NCI-H345 (cell line): Measurements from ENCODE around the gene CHN2.

Experiments
- DNase-seq: peaks from one replicate; lab custom pipeline; 2025; lab: John Stamatoyannopoulos, UW

Gene CHN2

DNA sequence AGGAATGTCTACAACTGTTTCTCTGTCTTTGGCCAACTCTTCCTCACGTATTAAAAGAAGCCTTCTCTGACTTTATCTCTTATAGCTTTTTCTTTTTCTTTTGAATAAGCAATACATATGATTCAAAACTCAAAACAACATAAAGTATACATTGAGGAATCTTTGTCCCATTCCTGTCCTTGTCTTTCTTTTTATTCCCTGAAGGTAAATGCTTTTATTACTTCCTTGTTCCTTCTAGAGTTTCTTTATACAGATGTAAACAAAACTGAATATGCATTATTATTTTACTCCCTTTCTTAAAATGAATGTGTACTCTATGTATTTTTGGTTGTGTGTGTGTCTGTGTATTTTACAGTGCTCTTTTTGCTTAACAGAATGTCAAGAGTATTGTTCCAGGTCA lies 170.1 kb downstream of the CHN2 start:
- DNase-seq: no peak

GRCh38 chr7:29365423-29365822 lies 170.8 kb downstream of the CHN2 start:
- no peak for DNase-seq

- DNase-seq: no peak
Observed at GRCh38 chr7:29367784-29368183, 173.2 kb downstream of the CHN2 start.

DNA sequence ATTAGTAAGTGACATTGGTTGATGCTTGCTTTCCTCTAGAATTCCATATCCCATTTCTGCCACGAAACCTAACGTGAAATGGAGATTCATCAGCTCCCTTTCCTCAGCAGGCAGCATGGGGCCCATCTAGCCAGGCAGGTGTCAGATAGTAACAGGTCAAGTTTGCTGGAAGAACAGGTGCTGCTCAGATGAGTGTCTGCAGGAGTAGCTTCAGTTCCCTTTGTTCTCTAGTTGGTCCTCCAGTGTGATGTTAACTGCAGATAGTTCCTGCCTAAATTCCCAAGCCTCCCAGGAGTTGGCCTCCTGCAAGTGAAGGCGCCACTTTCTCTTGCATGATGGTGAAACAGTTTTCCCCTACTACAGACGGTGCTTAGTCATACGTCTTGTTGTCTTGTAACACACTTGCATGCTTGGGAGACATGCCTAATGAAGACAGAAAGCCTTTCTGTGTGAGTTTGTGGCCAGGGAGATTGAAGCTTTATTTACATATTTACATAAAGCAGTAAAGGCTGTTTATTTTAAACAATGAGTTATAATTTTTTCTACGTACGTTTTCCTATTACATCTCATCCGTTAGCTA lies 175.4 kb downstream of the CHN2 start:
- DNase-seq: no peak

DNA sequence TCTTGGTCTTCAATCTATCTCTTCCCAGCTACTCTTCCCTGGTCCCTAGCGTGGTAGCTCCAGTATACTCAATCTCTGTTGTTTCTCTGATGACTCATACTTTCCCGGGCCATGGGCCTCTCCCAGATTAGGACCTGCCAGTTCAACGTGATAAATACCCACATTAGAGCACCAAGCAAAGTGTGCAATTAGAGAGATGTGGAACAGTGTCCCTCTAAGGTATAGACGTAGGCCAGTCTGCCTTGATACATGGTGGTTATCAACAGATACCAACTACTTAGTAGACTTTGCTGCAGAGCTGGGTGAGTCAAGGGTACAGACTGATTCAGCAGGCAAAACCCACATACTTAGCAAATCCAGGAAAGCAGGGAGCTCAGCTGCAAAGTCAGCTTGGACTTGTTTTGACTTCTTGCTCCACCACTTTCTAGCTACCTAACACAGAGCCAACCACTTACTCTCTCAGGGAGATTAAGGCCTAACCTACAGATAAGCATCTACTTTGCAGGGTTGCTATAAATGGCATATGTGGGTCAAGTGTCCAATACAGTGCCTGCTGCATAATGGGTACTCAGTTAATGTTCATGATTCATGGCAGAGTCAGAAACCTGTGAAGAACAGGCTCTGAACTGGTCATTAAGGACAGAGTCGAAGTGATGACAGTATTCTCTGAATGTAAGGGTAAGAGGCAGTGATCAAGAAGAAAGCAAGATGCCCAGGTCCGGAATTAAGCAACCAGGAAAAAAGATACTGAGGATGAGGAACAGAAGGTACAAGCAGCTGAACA lies 176.1 kb downstream of the CHN2 start:
- no peak for DNase-seq

DNA sequence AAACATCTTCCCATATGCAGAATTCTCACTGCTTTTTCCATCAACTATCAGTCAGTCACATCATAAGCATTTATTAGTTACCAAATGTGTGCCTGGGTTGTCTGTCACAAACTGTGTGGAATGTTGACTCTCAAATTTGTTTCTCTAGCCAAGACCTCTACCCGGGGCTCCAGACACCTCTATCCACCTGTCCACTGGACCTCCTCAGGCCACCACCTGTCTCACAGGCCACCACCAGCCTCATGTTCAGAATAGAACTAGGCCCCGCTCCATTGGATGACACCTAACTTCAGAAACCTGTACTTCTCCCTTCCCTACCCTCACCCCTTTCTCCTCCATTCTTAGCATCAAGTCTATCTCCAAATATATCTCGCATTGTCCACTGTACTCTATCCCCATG lies 176.9 kb downstream of the CHN2 start:
- DNase-seq: no peak

DNA sequence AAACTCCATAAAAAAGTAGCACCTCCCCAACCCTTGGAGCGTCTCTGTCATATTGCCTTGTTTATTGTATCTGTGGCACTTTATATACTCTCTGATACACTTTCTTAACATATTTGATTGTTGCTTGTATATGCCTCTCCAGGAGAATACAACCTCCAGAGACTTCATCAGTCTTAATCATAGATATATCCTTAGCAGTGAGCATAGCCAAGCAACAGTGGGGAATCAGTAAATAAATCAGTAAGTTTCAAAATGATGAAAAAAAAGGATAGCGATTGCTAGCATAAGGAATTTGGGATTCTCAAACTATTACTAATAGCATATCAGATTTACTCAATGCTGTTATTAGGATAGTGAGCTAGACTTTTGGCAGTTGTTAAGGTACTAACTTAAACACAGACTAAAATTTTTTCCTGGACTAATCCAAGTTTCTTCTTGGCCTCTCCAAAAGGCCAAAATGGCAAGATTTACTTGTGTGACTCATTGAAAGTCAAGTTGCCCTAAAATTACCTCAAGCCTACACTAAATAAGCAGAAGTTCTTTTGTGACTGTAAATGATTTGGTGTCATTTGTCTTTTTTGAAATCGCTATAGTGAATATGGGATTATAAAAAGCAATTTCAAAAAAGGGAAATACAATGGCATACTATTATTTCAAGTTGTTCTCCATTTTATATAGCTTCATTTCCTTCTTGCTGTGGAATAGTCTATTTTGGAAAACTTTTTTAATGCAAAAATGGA lies 177.9 kb downstream of the CHN2 start:
- no peak for DNase-seq

DNA sequence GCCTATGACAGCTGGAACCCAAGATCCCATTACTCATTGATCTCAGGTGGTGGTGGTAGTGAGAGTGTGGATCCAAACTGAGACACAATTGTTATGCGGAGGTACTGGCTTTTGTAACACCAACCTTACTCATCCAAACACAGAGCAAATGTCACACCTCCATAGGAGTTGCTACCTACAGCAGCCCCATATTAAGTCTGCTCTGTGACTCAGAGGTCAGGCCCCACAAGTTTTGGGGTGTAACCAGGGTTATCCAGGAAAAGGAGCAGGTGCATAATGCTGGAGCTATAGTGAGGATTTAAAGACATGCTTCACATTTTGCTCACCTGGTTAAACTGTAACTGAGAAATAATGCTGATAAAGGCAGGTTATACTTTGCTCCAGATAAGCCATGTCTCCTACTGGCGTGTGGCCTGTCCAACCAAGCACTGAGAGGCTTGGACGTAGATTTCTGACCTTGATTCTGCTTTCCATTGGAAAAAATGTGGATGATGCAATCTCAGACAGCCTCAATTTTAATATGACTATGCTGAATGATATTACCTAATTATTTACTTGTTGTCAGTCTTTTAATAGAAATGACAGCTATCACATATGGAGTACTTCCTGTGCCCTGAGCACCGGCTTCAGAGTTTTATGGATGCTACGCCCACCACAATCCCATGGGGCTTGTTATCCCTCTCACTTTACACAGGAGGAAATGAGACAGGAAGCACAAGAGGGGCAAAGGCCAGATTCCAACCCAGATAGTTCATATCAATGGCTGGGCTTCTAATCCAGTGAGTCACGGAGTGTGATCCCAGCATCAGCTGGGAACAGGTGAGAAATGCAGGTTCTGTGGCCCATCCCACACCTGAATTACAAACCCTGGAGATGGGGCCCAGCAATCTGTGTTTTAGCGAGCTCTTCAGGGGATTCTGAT lies 181.3 kb downstream of the CHN2 start:
- DNase-seq: no peak

DNA sequence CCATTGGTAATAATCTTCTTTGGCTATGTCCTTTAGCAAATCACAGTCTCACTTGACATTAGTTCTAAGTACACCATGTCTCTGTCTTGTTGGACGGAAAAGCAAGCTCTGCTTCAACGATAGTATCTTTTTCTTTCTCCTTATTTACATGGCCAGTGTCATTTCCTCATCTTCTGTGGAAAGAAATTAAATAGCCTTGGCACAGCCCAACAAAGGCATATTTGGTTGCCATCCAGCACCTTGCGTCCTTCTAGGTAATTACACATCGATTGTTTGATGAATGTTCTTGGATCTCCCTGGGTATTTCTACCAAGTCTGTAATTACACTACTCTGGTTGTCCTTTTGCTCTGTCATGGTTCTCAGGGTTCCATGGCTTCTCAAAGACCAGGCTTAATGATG lies 183.1 kb downstream of the CHN2 start:
- DNase-seq: no peak

DNA sequence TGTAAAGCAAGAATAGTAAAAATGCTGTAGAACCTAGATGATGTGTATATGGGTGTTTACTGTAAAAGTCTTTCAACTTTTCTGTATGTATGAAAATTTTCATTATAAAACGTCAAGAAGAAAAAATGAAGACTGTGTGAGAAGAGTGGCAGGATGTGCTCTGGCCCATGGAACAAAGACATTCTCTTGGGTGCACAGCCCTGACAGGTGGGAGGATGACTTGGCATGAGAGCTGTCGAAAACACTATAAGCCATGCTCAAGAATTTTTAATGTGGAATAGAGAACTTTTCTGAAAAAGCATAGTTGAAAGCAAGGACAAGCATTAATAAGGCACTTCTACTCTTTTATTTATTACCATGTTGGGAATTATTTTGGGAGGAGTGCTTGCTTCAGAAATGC lies 185.0 kb downstream of the CHN2 start:
- DNase-seq: no peak

- DNase-seq: no peak
Observed at GRCh38 chr7:29381206-29382094, 186.9 kb downstream of the CHN2 start.

DNA sequence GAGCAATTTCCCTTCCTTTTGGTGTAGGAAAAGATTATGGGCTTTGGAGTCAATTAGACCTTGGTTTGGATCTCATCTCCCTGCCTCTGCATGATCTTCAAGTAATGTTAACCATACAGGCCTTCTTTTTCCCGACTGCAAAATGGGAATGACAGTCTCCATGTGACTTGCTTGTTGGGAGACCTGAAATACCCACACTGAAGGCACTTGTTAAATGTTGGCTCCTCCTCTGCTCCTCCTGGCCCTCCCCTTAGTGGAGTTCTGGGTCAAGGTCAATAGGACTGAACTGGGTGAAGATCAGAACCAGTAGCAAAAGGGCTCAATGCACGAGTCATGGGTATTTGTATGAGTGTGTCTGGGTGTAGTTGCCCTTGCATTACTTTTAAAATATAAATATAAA lies 189.7 kb downstream of the CHN2 start:
- DNase-seq: no peak

GRCh38 chr7:29385214-29385814 lies 190.7 kb downstream of the CHN2 start:
- no peak for DNase-seq

GRCh38 chr7:29386196-29386765 lies 191.7 kb downstream of the CHN2 start:
- DNase-seq: no peak

DNA sequence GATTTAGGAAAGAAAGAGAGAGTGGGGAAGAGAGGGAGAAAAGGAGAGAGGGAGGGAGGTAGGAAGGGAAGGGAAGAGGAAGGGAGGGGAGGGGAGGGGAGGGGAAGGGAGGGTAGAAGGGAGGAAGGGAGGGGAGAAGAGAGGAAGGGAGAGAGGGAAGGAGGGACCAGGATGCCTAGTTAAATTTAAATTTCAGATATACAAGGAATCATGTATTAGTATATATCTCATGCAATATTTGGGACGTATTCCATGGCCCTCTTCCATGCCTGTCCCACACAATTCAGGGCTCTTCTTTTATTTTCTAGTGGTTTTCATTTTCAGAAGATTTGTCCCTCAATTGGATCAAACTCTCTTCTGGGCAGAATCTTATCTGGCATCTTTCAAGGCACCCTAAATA lies 196.7 kb downstream of the CHN2 start:
- no peak for DNase-seq

- no peak for DNase-seq
Observed at GRCh38 chr7:29394321-29394720, 199.7 kb downstream of the CHN2 start.

DNA sequence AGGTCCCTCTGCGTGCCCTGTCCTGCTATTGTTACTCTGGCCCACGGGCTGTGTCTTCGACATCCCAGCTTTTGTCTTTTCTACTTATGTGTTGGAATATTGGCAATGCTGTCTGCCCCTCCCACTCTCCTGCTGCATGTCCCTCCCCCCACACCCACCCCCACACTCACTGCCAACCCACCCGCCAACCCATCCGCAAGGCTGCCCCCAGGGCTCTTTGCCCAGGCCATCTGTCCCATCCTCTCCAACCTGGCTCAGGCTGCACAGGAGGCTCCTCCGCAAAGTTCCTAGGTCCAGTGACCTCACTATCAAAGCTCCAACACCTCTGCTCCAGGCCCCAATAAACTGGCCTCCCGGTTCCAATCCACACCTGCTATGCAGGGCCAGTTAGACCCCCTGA lies 202.0 kb downstream of the CHN2 start:
- DNase-seq: no peak

DNA sequence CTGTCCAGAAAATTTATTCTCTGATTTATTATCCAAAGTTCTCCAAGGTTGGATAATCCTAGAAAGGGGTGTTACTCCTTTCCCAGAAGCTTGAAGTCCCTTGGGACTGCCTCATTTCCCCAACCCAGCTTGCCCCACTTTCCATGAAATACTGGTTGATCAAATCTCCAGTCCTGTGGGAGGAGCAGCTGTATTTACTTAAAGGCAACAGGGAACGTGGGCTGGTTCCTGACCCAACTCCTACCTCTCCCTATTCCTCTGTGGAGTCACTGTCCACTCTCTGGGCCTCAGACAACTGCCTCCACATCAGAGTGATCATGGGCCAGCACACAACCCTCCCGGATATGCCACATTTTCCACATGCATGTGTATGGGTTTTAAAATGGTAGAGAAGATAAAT lies 202.8 kb downstream of the CHN2 start:
- DNase-seq: no peak

- DNase-seq: no peak
Observed at GRCh38 chr7:29398011-29398410, 203.4 kb downstream of the CHN2 start.

- DNase-seq: no peak
Observed at GRCh38 chr7:29400437-29400836, 205.9 kb downstream of the CHN2 start.
